RWPE1 (cell line): ENCODE data around the gene C1QTNF12.

Experiments used
- CTCF ChIA-PET: fragments of 350-600 bp; sonication (Branson Sonifier 250); formaldehyde crosslinking; extraction: SDS; loops from one replicate; lab custom pipeline; 2021; lab: Yijun Ruan, JAX
- POLR2A ChIA-PET: fragments of 400-600 bp; formaldehyde crosslinking; extraction: SDS; loops from one replicate; lab custom pipeline; 2020; ENCODE audit warnings: antibody characterized with exemption; ENCODE audit not compliant: low non-redundant PET; lab: Yijun Ruan, JAX
- DNase-seq: peaks from one replicate; pipeline ENCODE4 v3.0.0; 2012; ENCODE audit warnings: low spot score
- H3K27ac ChIP-seq: fragments of 450-650 bp; 2 replicates; pipeline ENCODE4 v1.5.1; 2017
- CTCF ChIP-seq: fragments of 450-650 bp; conservative IDR thresholded peaks from 2 replicates; pipeline ENCODE4 v1.5.1; 2017; ENCODE audit warnings: low read depth, mild to moderate bottlenecking

Gene C1QTNF12

GRCh38 chr1:1239614-1240347 is 6.7 kb downstream of the C1QTNF12 start:
- CTCF ChIA-PET = interaction anchor here (0.5 to 1.7 kb wide), 5 partner anchors 10 to 118 kb away, joined by 3 to 11 read pairs (median 6); no protein-coding TSS in a partner anchor
- POLR2A ChIA-PET = interaction anchor here (1.1 kb wide), 1 partner anchor 11 kb away, joined by 4 read pairs; no protein-coding TSS in a partner anchor
- H3K27ac ChIP-seq = peak overlapping the region; percentile 21; the same call in 1 of the 2 replicates
- no peak for DNase-seq
- TF ChIP-seq CTCF = no peak

GRCh38 chr1:1239227-1239613 is 7.3 kb downstream of the C1QTNF12 start:
- ChIA-PET POLR2A (interaction anchor here (1.1 kb wide), 1 partner anchor 12 kb away, joined by 4 read pairs; no protein-coding TSS in a partner anchor), CTCF (interaction anchor here (0.5 to 1.7 kb wide), 4 partner anchors 16 to 117 kb away, joined by 3 to 11 read pairs (median 6); no protein-coding TSS in a partner anchor)
- DNase-seq = no peak
- peak overlapping the region; percentile 21; the same call in 1 of the 2 replicates for H3K27ac ChIP-seq
- TF ChIP-seq CTCF = no peak

- POLR2A ChIA-PET = no interaction called here
- no peak for TF ChIP-seq CTCF
- peak overlapping the region; percentile 81 for H3K27ac ChIP-seq
- DNase-seq = no peak
- CTCF ChIA-PET = interaction anchor here (1.2 to 1.7 kb wide), 2 partner anchors 53 to 117 kb away, joined by 6 to 11 read pairs; no protein-coding TSS in a partner anchor
These were observed 7.8 kb downstream of the C1QTNF12 start for GRCh38 chr1:1238702-1239178.

- ChIA-PET CTCF (interaction anchor here (1.7 to 2.7 kb wide), 2 partner anchors 53 to 116 kb away, joined by 8 to 11 read pairs; no protein-coding TSS in a partner anchor), POLR2A (interaction anchor here (0.9 kb wide), 1 partner anchor 8 kb away, joined by 3 read pairs; no protein-coding TSS in a partner anchor)
- TF ChIP-seq CTCF = no peak
- no peak for DNase-seq
- H3K27ac ChIP-seq = peak overlapping the region; percentile 81
These were observed 8.4 kb downstream of the C1QTNF12 start for GRCh38 chr1:1237874-1238701.

- POLR2A ChIA-PET = interaction anchor here (0.9 kb wide), 1 partner anchor 9 kb away, joined by 3 read pairs; no protein-coding TSS in a partner anchor
- peak overlapping the region; percentile 81 for H3K27ac ChIP-seq
These were observed 9.3 kb downstream of the C1QTNF12 start for GRCh38 chr1:1236945-1237873.

More at GRCh38 chr1:1236945-1237873, 9.3 kb downstream of the C1QTNF12 start:
- DNase-seq = no peak
- CTCF ChIA-PET = interaction anchor here (0.6 to 2.7 kb wide), 2 partner anchors 115 to 308 kb away, joined by 3 to 8 read pairs; no protein-coding TSS in a partner anchor
- no peak for TF ChIP-seq CTCF
